Activated CD4-positive, alpha-beta memory T cell treated with anti-CD3 and anti-CD28 coated beads for 36 hours (primary cell): ENCODE data around the gene PAQR8. TPM values are rescaled to one million over a fixed set of nuclear protein-coding genes. Genes with fewer than 3 reads are reported as not detected.

Experiments used
- CTCF ChIA-PET: fragments of 350-600 bp; sonication (Branson Sonifier 250); formaldehyde crosslinking; loops from one replicate; lab custom pipeline; 2021; ENCODE audit warnings: antibody characterized with exemption, inconsistent platforms; lab: Charles Lee
- POLR2A ChIA-PET: fragments of 350-600 bp; sonication (Branson Sonifier 250); formaldehyde crosslinking; loops from one replicate; lab custom pipeline; 2021; ENCODE audit warnings: antibody characterized with exemption; lab: Charles Lee
- DNase-seq: peaks from one replicate; pipeline ENCODE4 v3.0.0-alpha.2; 2020
- H3K27ac Mint-ChIP-seq: one replicate; pipeline ENCODE4 v1.8.0; 2021; ENCODE audit warnings: mixed read lengths
- H3K27me3 Mint-ChIP-seq: one replicate; pipeline ENCODE4 v1.8.0; 2021; ENCODE audit warnings: mixed read lengths
- H3K36me3 Mint-ChIP-seq: one replicate; pipeline ENCODE4 v1.8.0; 2021; ENCODE audit warnings: mixed read lengths
- H3K4me1 Mint-ChIP-seq: one replicate; pipeline ENCODE4 v1.8.0; 2021; ENCODE audit warnings: low read depth, mixed read lengths
- H3K4me3 Mint-ChIP-seq: one replicate; pipeline ENCODE4 v1.8.0; 2021; ENCODE audit warnings: mild to moderate bottlenecking, mixed read lengths
- H3K9me3 Mint-ChIP-seq: one replicate; pipeline ENCODE4 v1.8.0; 2021; ENCODE audit warnings: mixed read lengths
- intact Hi-C: fragments of 100-400 bp; cut with micrococcal nuclease; formaldehyde crosslinking; loops from one replicate; pipeline ENCODE4 v1.15.1; 2023
- total RNA-seq, 2 experiments: library from RNA; stranded (reverse); gene quantifications; one replicate each; pipeline ENCODE4 v1.2.3, GENCODE V29; 2021

The PAQR8 gene
- total RNA-seq, 2 experiments from 2014 or later: 11.2 to 12.2 TPM

GRCh38 chr6:52331793-52332457 is 30.0 kb upstream of the PAQR8 start:
- CTCF ChIA-PET: no interaction called here
- POLR2A ChIA-PET: no interaction called here
- H3K36me3 Mint-ChIP-seq: no peaks in the 10 kb centered on the region
- H3K9me3 Mint-ChIP-seq: no peaks in the 10 kb centered on the region
- no peaks in the 10 kb centered on the region for H3K27me3 Mint-ChIP-seq
- H3K4me3 Mint-ChIP-seq: no peak overlapping the region
- no peak overlapping the region for H3K27ac Mint-ChIP-seq
- no peak for DNase-seq
- intact Hi-C loops: no loop called here
- peaks cover 42% of the 10 kb centered on the region for H3K4me1 Mint-ChIP-seq

GRCh38 chr6:52333840-52334200 is 28.1 kb upstream of the PAQR8 start:
- intact Hi-C loops: loop anchor here (2.0 kb wide), 2 partner anchors 15 to 29 kb away; no protein-coding TSS in a partner anchor
- POLR2A ChIA-PET: no interaction called here
- H3K27me3 Mint-ChIP-seq: no peaks in the 10 kb centered on the region
- H3K4me1 Mint-ChIP-seq: peaks cover 54% of the 10 kb centered on the region
- H3K36me3 Mint-ChIP-seq: no peaks in the 10 kb centered on the region
- no peaks in the 10 kb centered on the region for H3K9me3 Mint-ChIP-seq
- CTCF ChIA-PET: interaction anchor here (0.9 to 1.0 kb wide), 2 partner anchors 31 to 47 kb away, joined by 3 read pairs; no protein-coding TSS in a partner anchor
- H3K4me3 Mint-ChIP-seq: no peak overlapping the region
- no peak for DNase-seq
- H3K27ac Mint-ChIP-seq: peak overlapping the region; percentile 49

- DNase-seq: no peak
- peaks cover 54% of the 10 kb centered on the region for H3K4me1 Mint-ChIP-seq
- H3K27me3 Mint-ChIP-seq: no peaks in the 10 kb centered on the region
- H3K9me3 Mint-ChIP-seq: no peaks in the 10 kb centered on the region
- no peaks in the 10 kb centered on the region for H3K36me3 Mint-ChIP-seq
- intact Hi-C loops: loop anchor here (2.0 kb wide), 2 partner anchors 17 to 31 kb away; no protein-coding TSS in a partner anchor
- H3K4me3 Mint-ChIP-seq: no peak overlapping the region
- CTCF ChIA-PET: interaction anchor here (0.7 kb wide), 1 partner anchor 55 kb away, joined by 3 read pairs; no protein-coding TSS in a partner anchor
- H3K27ac Mint-ChIP-seq: no peak overlapping the region
- POLR2A ChIA-PET: no interaction called here
Measured at GRCh38 chr6:52335576-52335975, 26.4 kb upstream of the PAQR8 start.

- ChIA-PET POLR2A (interaction anchor here (2.0 kb wide), 1 partner anchor 26 kb away, joined by 4 read pairs; the partner anchor contains the start of gene PAQR8), CTCF (interaction anchor here (1.0 to 1.7 kb wide), 2 partner anchors 63 to 70 kb away, joined by 5 read pairs; no protein-coding TSS in a partner anchor)
- intact Hi-C loops: no loop called here
- no peak for DNase-seq
- Mint-ChIP-seq H3K4me3 (no peak overlapping the region), H3K4me1 (peaks cover 58% of the 10 kb centered on the region), H3K9me3 (no peaks in the 10 kb centered on the region), H3K27ac (peak overlapping the region; percentile 19), H3K36me3 (no peaks in the 10 kb centered on the region), H3K27me3 (no peaks in the 10 kb centered on the region)
Measured at GRCh38 chr6:52336919-52337561, 24.9 kb upstream of the PAQR8 start.

GRCh38 chr6:52337633-52338290 is 24.2 kb upstream of the PAQR8 start:
- POLR2A ChIA-PET: interaction anchor here (2.0 kb wide), 1 partner anchor 25 kb away, joined by 4 read pairs; the partner anchor contains the start of gene PAQR8
- CTCF ChIA-PET: interaction anchor here (1.4 to 1.7 kb wide), 2 partner anchors 11 to 70 kb away, joined by 4 to 5 read pairs; no protein-coding TSS in a partner anchor
- intact Hi-C loops: no loop called here
- Mint-ChIP-seq H3K9me3 (no peaks in the 10 kb centered on the region), H3K36me3 (no peaks in the 10 kb centered on the region), H3K27me3 (no peaks in the 10 kb centered on the region), H3K4me1 (peaks cover 56% of the 10 kb centered on the region), H3K27ac (peak overlapping the region; percentile 19), H3K4me3 (no peak overlapping the region)
- DNase-seq: no peak

- Mint-ChIP-seq H3K4me3 (no peak overlapping the region), H3K27ac (no peak overlapping the region), H3K9me3 (no peaks in the 10 kb centered on the region), H3K4me1 (peaks cover 32% of the 10 kb centered on the region), H3K27me3 (no peaks in the 10 kb centered on the region), H3K36me3 (no peaks in the 10 kb centered on the region)
- POLR2A ChIA-PET: no interaction called here
- DNase-seq: no peak
- intact Hi-C loops: no loop called here
- CTCF ChIA-PET: no interaction called here
Measured at GRCh38 chr6:52340603-52340880, 21.4 kb upstream of the PAQR8 start.

- no peak for DNase-seq
Measured at GRCh38 chr6:52341561-52342260, 20.2 kb upstream of the PAQR8 start.

GRCh38 chr6:52345311-52345710 is 16.6 kb upstream of the PAQR8 start:
- Mint-ChIP-seq H3K36me3 (no peaks in the 10 kb centered on the region), H3K27me3 (no peaks in the 10 kb centered on the region), H3K9me3 (no peaks in the 10 kb centered on the region), H3K4me1 (peaks cover 8% of the 10 kb centered on the region), H3K4me3 (no peak overlapping the region), H3K27ac (no peak overlapping the region)
- intact Hi-C loops: no loop called here
- no peak for DNase-seq
- CTCF ChIA-PET: no interaction called here
- POLR2A ChIA-PET: no interaction called here

More at GRCh38 chr6:52341561-52342260, 20.2 kb upstream of the PAQR8 start:
- CTCF ChIA-PET: interaction anchor here (0.6 kb wide), 1 partner anchor 53 kb away, joined by 3 read pairs; no protein-coding TSS in a partner anchor
- H3K27me3 Mint-ChIP-seq: no peaks in the 10 kb centered on the region
- H3K9me3 Mint-ChIP-seq: no peaks in the 10 kb centered on the region
- intact Hi-C loops: no loop called here
- no peaks in the 10 kb centered on the region for H3K36me3 Mint-ChIP-seq
- H3K4me1 Mint-ChIP-seq: peaks cover 21% of the 10 kb centered on the region
- POLR2A ChIA-PET: no interaction called here
- H3K27ac Mint-ChIP-seq: no peak overlapping the region
- no peak overlapping the region for H3K4me3 Mint-ChIP-seq

GRCh38 chr6:52346503-52346902 is 15.4 kb upstream of the PAQR8 start:
- DNase-seq: no peak
- Mint-ChIP-seq H3K27ac (no peak overlapping the region), H3K9me3 (no peaks in the 10 kb centered on the region), H3K36me3 (no peaks in the 10 kb centered on the region), H3K27me3 (no peaks in the 10 kb centered on the region), H3K4me1 (peaks cover 12% of the 10 kb centered on the region), H3K4me3 (no peak overlapping the region)
- ChIA-PET CTCF (no interaction called here), POLR2A (no interaction called here)
- intact Hi-C loops: no loop called here

GRCh38 chr6:52347818-52348217 is 14.1 kb upstream of the PAQR8 start:
- Mint-ChIP-seq H3K27me3 (no peaks in the 10 kb centered on the region), H3K4me3 (no peak overlapping the region), H3K27ac (no peak overlapping the region), H3K36me3 (no peaks in the 10 kb centered on the region), H3K4me1 (peaks cover 13% of the 10 kb centered on the region), H3K9me3 (no peaks in the 10 kb centered on the region)
- ChIA-PET POLR2A (no interaction called here), CTCF (interaction anchor here (1.7 kb wide), 1 partner anchor 10 kb away, joined by 4 read pairs; no protein-coding TSS in a partner anchor)
- no peak for DNase-seq
- intact Hi-C loops: no loop called here

- no peaks in the 10 kb centered on the region for H3K27me3 Mint-ChIP-seq
- CTCF ChIA-PET: interaction anchor here (1.6 kb wide), 1 partner anchor 10 kb away, joined by 6 read pairs; the partner anchor contains the start of gene PAQR8
Measured at GRCh38 chr6:52351879-52352238, 10.1 kb upstream of the PAQR8 start.

More at GRCh38 chr6:52351879-52352238, 10.1 kb upstream of the PAQR8 start:
- H3K27ac Mint-ChIP-seq: no peak overlapping the region
- intact Hi-C loops: no loop called here
- no peak overlapping the region for H3K4me3 Mint-ChIP-seq
- no peaks in the 10 kb centered on the region for H3K9me3 Mint-ChIP-seq
- peaks cover 13% of the 10 kb centered on the region for H3K4me1 Mint-ChIP-seq
- no peaks in the 10 kb centered on the region for H3K36me3 Mint-ChIP-seq
- DNase-seq: no peak
- POLR2A ChIA-PET: no interaction called here
